Mucosa of rectum (tissue), 2 donors: ENCODE results near the gene CRIP3.

Source experiments
- H3K27ac ChIP-seq, 2 donors: one replicate each; pipeline ENCODE4 v1.7.0; 2013; ENCODE audit warnings: inconsistent platforms in 2 of 2, low read depth in 2 of 2, low read length in 2 of 2
- H3K27me3 ChIP-seq, 2 donors: one replicate each; pipeline ENCODE4 v1.7.0; 2013; ENCODE audit warnings: low read length in 2 of 2; ENCODE audit not compliant: control insufficient read depth in 2 of 2, insufficient read depth in 2 of 2
- H3K36me3 ChIP-seq, 2 donors: one replicate each; pipeline ENCODE4 v1.7.0; 2013; ENCODE audit warnings: low read length in 2 of 2; ENCODE audit not compliant: control insufficient read depth in 2 of 2, insufficient read depth in 2 of 2
- H3K4me1 ChIP-seq, 2 donors: one replicate each; pipeline ENCODE4 v1.7.0; 2013; ENCODE audit warnings: low read length in 2 of 2, mild to moderate bottlenecking in 1 of 2; ENCODE audit not compliant: control insufficient read depth in 2 of 2, insufficient read depth in 2 of 2
- H3K4me3 ChIP-seq, 2 donors: one replicate each; pipeline ENCODE4 v1.7.0; 2013; ENCODE audit warnings: low read length in 2 of 2
- H3K9ac ChIP-seq, 2 donors: one replicate each; pipeline ENCODE4 v1.7.0; 2013; ENCODE audit warnings: low read length in 2 of 2, low read depth in 1 of 2, mild to moderate bottlenecking in 1 of 2
- H3K9me3 ChIP-seq, 2 donors: one replicate each; pipeline ENCODE4 v1.7.0; 2013; ENCODE audit warnings: low read length in 2 of 2; ENCODE audit not compliant: control insufficient read depth in 2 of 2
- donor health status: healthy.
- donor health status: Normal muscosa, but diverticular disease.

CRIP3 gene

GRCh38 chr6:43291708-43292107, 16.9 kb downstream of the CRIP3 start:
- H3K9me3 ChIP-seq = no peaks in the 10 kb centered on the region
- H3K27ac ChIP-seq = no peak overlapping the region
- no peaks in the 10 kb centered on the region for H3K36me3 ChIP-seq
- no peaks in the 10 kb centered on the region for H3K27me3 ChIP-seq
- no peak overlapping the region for H3K4me3 ChIP-seq
- H3K9ac ChIP-seq = no peak overlapping the region
- peaks cover 8 to 33% of the 10 kb centered on the region in 2 donors for H3K4me1 ChIP-seq

DNA sequence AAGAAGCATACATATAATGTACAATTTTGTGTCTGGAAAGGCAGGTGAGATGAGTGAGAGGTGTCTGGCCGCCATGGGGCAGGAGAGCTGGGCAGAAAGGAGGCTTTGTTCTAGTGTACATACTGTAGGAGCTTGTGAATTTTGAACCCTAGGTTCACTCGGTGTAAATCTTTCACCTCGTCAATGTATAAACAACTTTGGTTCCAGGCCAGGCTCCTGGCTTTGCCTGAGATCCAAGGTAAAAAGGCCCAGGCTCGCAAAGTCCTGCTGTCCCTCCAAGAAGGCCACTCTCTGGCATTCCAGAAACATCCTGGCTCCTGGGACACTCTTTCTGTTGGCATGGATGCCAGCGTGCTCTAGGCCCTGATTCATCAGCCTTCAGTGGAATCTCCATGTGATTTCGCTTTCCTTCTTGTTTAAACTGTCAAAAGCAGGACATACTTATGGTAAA, 17.7 kb downstream of the CRIP3 start:
- H3K27ac ChIP-seq = peak overlapping the region; percentile 55 to 56

DNA sequence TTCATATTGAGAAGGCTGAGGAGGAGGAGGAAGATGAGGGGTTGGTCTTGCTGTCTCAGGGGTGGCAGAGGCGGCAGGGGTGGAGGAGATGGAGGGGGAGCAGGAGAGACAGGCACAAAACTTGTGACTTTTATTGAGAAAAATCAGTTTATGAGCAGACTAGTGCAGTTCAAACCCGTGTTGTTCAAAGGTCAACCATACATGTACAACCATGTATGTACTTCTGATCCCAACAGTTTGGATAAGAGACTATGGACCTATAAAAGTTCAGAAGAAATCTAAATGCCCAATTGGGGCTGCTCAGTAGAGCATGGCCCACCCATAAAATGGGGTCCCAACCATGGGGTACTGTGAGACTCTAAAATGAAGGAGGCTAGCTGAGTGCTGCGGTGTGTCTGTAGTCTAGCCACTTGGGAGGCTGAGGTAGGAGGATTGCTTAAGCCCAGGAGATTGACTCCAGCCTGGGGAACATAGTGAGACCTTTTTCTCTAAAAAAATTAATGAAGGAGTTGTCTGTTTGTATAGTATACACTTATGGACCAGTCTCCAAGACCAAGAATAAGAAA, 18.2 kb downstream of the CRIP3 start:
- H3K27ac ChIP-seq = peak overlapping the region; percentile 55 to 56

More for the DNA sequence above, 17.7 kb downstream of the CRIP3 start:
- peaks cover 8 to 33% of the 10 kb centered on the region in 2 donors for H3K4me1 ChIP-seq
- H3K36me3 ChIP-seq = no peaks in the 10 kb centered on the region
- H3K4me3 ChIP-seq = no peak overlapping the region
- H3K9ac ChIP-seq = no peak overlapping the region
- no peaks in the 10 kb centered on the region for H3K27me3 ChIP-seq
- H3K9me3 ChIP-seq = no peaks in the 10 kb centered on the region

DNA sequence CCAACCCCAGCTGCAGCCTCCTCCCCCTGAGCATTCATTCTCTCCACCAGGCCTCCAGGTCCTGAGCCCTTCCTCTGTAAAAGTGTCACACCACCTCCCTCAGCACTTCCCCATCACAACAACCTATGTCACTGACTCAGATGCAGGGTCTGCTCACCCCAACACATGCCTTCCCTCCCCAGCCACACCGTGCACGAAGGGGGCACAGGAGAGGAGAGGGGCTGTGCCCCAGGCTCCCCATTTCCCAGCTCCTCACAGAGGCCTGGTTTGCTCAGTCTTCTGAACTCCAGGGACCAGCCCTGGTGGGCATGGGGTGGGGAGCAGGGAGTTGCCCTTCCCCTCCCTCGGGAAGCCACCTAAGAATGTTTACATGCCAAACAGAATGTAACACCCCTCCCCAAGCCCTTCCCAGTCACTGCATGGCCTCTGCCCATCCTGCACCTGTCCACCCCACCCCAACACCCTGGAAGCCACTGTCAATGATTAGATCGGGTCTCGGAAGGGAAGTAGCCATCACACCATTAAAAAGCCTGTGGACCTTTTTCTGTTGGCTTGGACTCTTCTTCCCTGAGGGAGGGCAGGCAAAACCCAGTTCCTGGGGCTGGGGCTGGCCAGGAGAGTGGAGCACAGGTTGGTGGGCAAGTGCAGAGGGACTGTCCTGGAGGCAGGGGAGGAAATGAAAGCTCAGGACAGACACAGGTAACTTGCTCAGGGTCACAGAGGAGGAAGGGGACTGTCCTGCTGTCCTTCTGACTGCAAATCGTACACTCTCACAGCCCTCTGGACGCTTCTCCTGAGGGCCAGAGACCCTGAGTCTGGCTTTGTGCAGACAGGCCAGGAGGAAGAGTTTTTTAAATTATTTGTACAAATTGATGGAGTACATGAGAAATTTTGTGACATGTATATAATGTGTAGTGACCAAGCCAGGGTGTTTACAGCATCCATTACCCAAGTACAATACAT, 20.6 kb downstream of the CRIP3 start:
- Histone ChIP-seq H3K27me3 (no peaks in the 10 kb centered on the region), H3K9me3 (no peaks in the 10 kb centered on the region), H3K27ac (peak overlapping the region; percentile 52 to 62), H3K4me1 (peaks cover 8 to 33% of the 10 kb centered on the region in 2 donors), H3K4me3 (peak overlapping the region in 1 of 2 donors; percentile 10), H3K9ac (peak overlapping the region; percentile 26 to 38), H3K36me3 (no peaks in the 10 kb centered on the region)

More for the DNA sequence above, 18.2 kb downstream of the CRIP3 start:
- Histone ChIP-seq H3K9ac (no peak overlapping the region), H3K36me3 (no peaks in the 10 kb centered on the region), H3K9me3 (no peaks in the 10 kb centered on the region), H3K27me3 (no peaks in the 10 kb centered on the region), H3K4me3 (no peak overlapping the region), H3K4me1 (peaks cover 8 to 33% of the 10 kb centered on the region in 2 donors)

GRCh38 chr6:43286980-43287716, 21.5 kb downstream of the CRIP3 start:
- Histone ChIP-seq H3K9ac (no peak overlapping the region), H3K27ac (peak overlapping the region; percentile 51 to 52), H3K9me3 (no peaks in the 10 kb centered on the region), H3K4me1 (peaks cover 8 to 33% of the 10 kb centered on the region in 2 donors), H3K36me3 (no peaks in the 10 kb centered on the region), H3K4me3 (no peak overlapping the region), H3K27me3 (no peaks in the 10 kb centered on the region)

GRCh38 chr6:43286456-43286979, 22.1 kb downstream of the CRIP3 start:
- Histone ChIP-seq H3K27ac (no peak overlapping the region), H3K36me3 (no peaks in the 10 kb centered on the region), H3K4me3 (no peak overlapping the region), H3K9me3 (no peaks in the 10 kb centered on the region), H3K9ac (no peak overlapping the region), H3K27me3 (no peaks in the 10 kb centered on the region), H3K4me1 (peaks cover 8 to 33% of the 10 kb centered on the region in 2 donors)

GRCh38 chr6:43285832-43286231, 22.8 kb downstream of the CRIP3 start:
- H3K9me3 ChIP-seq = no peaks in the 10 kb centered on the region
- no peaks in the 10 kb centered on the region for H3K36me3 ChIP-seq
- no peak overlapping the region for H3K4me3 ChIP-seq
- no peaks in the 10 kb centered on the region for H3K27me3 ChIP-seq
- no peak overlapping the region for H3K27ac ChIP-seq
- no peak overlapping the region for H3K9ac ChIP-seq
- H3K4me1 ChIP-seq = peaks cover 6 to 26% of the 10 kb centered on the region in 2 donors

- H3K4me1 ChIP-seq = peaks cover 5 to 20% of the 10 kb centered on the region in 2 donors
- no peak overlapping the region for H3K4me3 ChIP-seq
- H3K36me3 ChIP-seq = no peaks in the 10 kb centered on the region
- H3K27me3 ChIP-seq = no peaks in the 10 kb centered on the region
- no peaks in the 10 kb centered on the region for H3K9me3 ChIP-seq
- H3K27ac ChIP-seq = no peak overlapping the region
- H3K9ac ChIP-seq = no peak overlapping the region
Observed at GRCh38 chr6:43284991-43285781, 23.4 kb downstream of the CRIP3 start.

- no peak overlapping the region for H3K4me3 ChIP-seq
Observed at GRCh38 chr6:43283905-43284304, 24.7 kb downstream of the CRIP3 start.

More at GRCh38 chr6:43283905-43284304, 24.7 kb downstream of the CRIP3 start:
- no peaks in the 10 kb centered on the region for H3K36me3 ChIP-seq
- H3K9ac ChIP-seq = peak overlapping the region in 1 of 2 donors; percentile 21
- no peak overlapping the region for H3K27ac ChIP-seq
- no peaks in the 10 kb centered on the region for H3K27me3 ChIP-seq
- H3K9me3 ChIP-seq = no peaks in the 10 kb centered on the region
- peaks cover 14 to 23% of the 10 kb centered on the region in 2 donors for H3K4me1 ChIP-seq
